WTC11 (cell line): ENCODE measurements around the gene CSK. TPM values are rescaled to one million over a fixed set of nuclear protein-coding genes. Genes with fewer than 3 reads are reported as not detected.

Experiments
- ATAC-seq: fragments of 200-7000 bp; cut with Tn5 transposase; 2 replicates; pipeline ENCODE4 v1.10.0; 2021; ENCODE audit warnings: mild to moderate bottlenecking, moderate library complexity
- CTCF ChIA-PET: fragments of 300-600 bp; sonication (Branson Sonifier 250); formaldehyde crosslinking; loops from one replicate; lab custom pipeline; 2021; ENCODE audit warnings: antibody characterized with exemption; lab: Charles Lee
- POLR2A ChIA-PET: fragments of 350-600 bp; sonication (Branson Sonifier 250); formaldehyde crosslinking; loops from one replicate; lab custom pipeline; 2021; ENCODE audit warnings: antibody characterized with exemption; lab: Charles Lee
- DNase-seq: peaks from one replicate; pipeline ENCODE4 v3.0.0; 2021; ENCODE audit warnings: low spot score
- H3K27ac Mint-ChIP-seq: 2 replicates; pipeline ENCODE4 v1.8.0; 2021; ENCODE audit warnings: mixed read lengths
- H3K27me3 Mint-ChIP-seq: 2 replicates; pipeline ENCODE4 v1.8.0; 2021; ENCODE audit warnings: low read depth, mild to moderate bottlenecking, moderate library complexity, mixed read lengths
- H3K36me3 Mint-ChIP-seq: 2 replicates; pipeline ENCODE4 v1.8.0; 2021; ENCODE audit warnings: mixed read lengths
- H3K4me1 Mint-ChIP-seq: 2 replicates; pipeline ENCODE4 v1.8.0; 2022; ENCODE audit warnings: mixed read lengths
- H3K4me3 Mint-ChIP-seq: 2 replicates; pipeline ENCODE4 v1.8.0; 2021; ENCODE audit warnings: mild to moderate bottlenecking, moderate library complexity, mixed read lengths
- H3K9me3 Mint-ChIP-seq: 2 replicates; pipeline ENCODE4 v1.8.0; 2021; ENCODE audit warnings: mixed read lengths
- CBFB ChIP-seq: sonication (generic); formaldehyde crosslinking; IDR thresholded peaks from 2 replicates; pipeline ENCODE4 v1.8.1; 2022; ENCODE audit warnings: mild to moderate bottlenecking, low read depth, missing genetic modification reagents
- CREB1 ChIP-seq: sonication (generic); formaldehyde crosslinking; IDR thresholded peaks from 2 replicates; pipeline ENCODE4 v1.8.0; 2023; ENCODE audit warnings: mild to moderate bottlenecking, missing genetic modification reagents
- ETV6 ChIP-seq: sonication (generic); formaldehyde crosslinking; IDR thresholded peaks from 2 replicates; pipeline ENCODE4 v1.8.1; 2022; ENCODE audit warnings: mild to moderate bottlenecking, missing genetic modification reagents
- GABPB1 ChIP-seq: sonication (generic); formaldehyde crosslinking; IDR thresholded peaks from 2 replicates; pipeline ENCODE4 v1.8.1; 2023; ENCODE audit warnings: mild to moderate bottlenecking, missing genetic modification reagents
- GRHL2 ChIP-seq: fragments of 250-450 bp; sonication (Bioruptor Pico); IDR thresholded peaks from 2 replicates; pipeline ENCODE4 v1.8.0; 2022; ENCODE audit warnings: mild to moderate bottlenecking, moderate library complexity; ENCODE audit not compliant: insufficient replicate concordance, severe bottlenecking
- IRF2 ChIP-seq: sonication (generic); formaldehyde crosslinking; IDR thresholded peaks from 2 replicates; pipeline ENCODE4 v1.8.0; 2022; ENCODE audit warnings: low read depth, missing genetic modification reagents, borderline replicate concordance
- JAZF1 ChIP-seq: fragments of 250-450 bp; sonication (Bioruptor Pico); IDR thresholded peaks from 2 replicates; pipeline ENCODE4 v1.9.0; 2021; ENCODE audit warnings: moderate library complexity, mild to moderate bottlenecking, inconsistent platforms
- NR3C1 ChIP-seq: sonication (generic); formaldehyde crosslinking; conservative IDR thresholded peaks from 2 replicates; pipeline ENCODE4 v1.8.1; 2023; ENCODE audit warnings: low read depth, mild to moderate bottlenecking, missing genetic modification reagents
- RELA ChIP-seq: sonication (generic); formaldehyde crosslinking; IDR thresholded peaks from 2 replicates; pipeline ENCODE4 v1.8.1; 2022; ENCODE audit warnings: missing genetic modification reagents, mild to moderate bottlenecking, borderline replicate concordance
- RORB ChIP-seq: fragments of 250-450 bp; sonication (Bioruptor Pico); IDR thresholded peaks from 2 replicates; pipeline ENCODE4 v1.9.0; 2021; ENCODE audit warnings: mild to moderate bottlenecking
- SMAD3 ChIP-seq: sonication (generic); formaldehyde crosslinking; IDR thresholded peaks from 2 replicates; pipeline ENCODE4 v1.8.0; 2022; ENCODE audit warnings: missing genetic modification reagents, mild to moderate bottlenecking, borderline replicate concordance
- ZNF219 ChIP-seq: sonication (generic); formaldehyde crosslinking; IDR thresholded peaks from 2 replicates; pipeline ENCODE4 v1.8.0; 2023; ENCODE audit warnings: missing genetic modification reagents, mild to moderate bottlenecking, borderline replicate concordance
- ZNF671 ChIP-seq: fragments of 250-450 bp; sonication (Bioruptor Pico); IDR thresholded peaks from 2 replicates; pipeline ENCODE4 v1.8.0; 2021; ENCODE audit warnings: mild to moderate bottlenecking
- total RNA-seq: library from RNA; stranded (reverse); gene quantifications from 3 replicates; pipeline ENCODE4 v1.2.3, GENCODE V29; 2021
- TF ChIP-seq, protein P1 (sequence below): sonication (generic); formaldehyde crosslinking; IDR thresholded peaks from 2 replicates; pipeline ENCODE4 v1.8.1; 2023; ENCODE audit warnings: mild to moderate bottlenecking, missing genetic modification reagents
- TF ChIP-seq, protein P2 (sequence below): sonication (generic); formaldehyde crosslinking; IDR thresholded peaks from 2 replicates; pipeline ENCODE4 v1.8.1; 2022; ENCODE audit warnings: mild to moderate bottlenecking, missing genetic modification reagents, moderate library complexity, borderline replicate concordance
- TF ChIP-seq, protein P3 (sequence below): fragments of 250-450 bp; sonication (Bioruptor Pico); conservative IDR thresholded peaks from 2 replicates; pipeline ENCODE4 v1.9.0; 2021; ENCODE audit warnings: mild to moderate bottlenecking
- TF ChIP-seq, protein P4 (sequence below): fragments of 250-450 bp; sonication (Bioruptor Pico); IDR thresholded peaks from 2 replicates; pipeline ENCODE4 v1.9.0; 2021; ENCODE audit warnings: mild to moderate bottlenecking
- TF ChIP-seq, protein P5 (sequence below): sonication (generic); formaldehyde crosslinking; IDR thresholded peaks from 2 replicates; pipeline ENCODE4 v1.8.1; 2023; ENCODE audit warnings: mild to moderate bottlenecking, missing genetic modification reagents, borderline replicate concordance
- TF ChIP-seq, protein P6 (sequence below): sonication (generic); formaldehyde crosslinking; IDR thresholded peaks from 2 replicates; pipeline ENCODE4 v1.8.0; 2022; ENCODE audit warnings: mild to moderate bottlenecking, missing genetic modification reagents
- TF ChIP-seq, protein P7 (sequence below): sonication (generic); formaldehyde crosslinking; IDR thresholded peaks from 2 replicates; pipeline ENCODE4 v1.8.1; 2022; ENCODE audit warnings: low read depth, mild to moderate bottlenecking, moderate library complexity, missing genetic modification reagents, borderline replicate concordance
- TF ChIP-seq, protein P8 (sequence below): fragments of 200-600 bp; IDR thresholded peaks from 2 replicates; pipeline ENCODE4 v1.8.0; 2022; ENCODE audit warnings: antibody characterized with exemption

The CSK gene
- total RNA-seq, 1 experiment from 2014 or later = 55.1 TPM

DNA sequence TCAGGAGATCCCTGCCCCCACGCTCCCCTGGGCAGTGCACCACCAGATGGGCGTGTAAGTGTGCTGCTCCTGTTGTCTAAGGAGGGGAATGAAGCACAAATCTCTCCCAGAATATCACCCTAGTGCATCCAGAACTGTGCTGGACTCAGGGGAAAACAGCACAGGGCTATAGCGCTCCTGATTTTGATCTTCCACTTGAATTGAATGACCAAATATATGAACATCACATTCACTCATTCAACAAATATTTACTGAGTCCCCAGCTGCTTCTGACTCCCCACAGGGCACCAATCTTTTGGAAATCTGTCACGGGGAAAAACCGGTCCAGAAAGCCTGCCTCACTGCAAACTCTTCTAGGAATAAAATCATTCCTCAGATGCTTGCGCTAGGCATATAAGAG lies 47.0 kb downstream of the CSK start:
- CTCF ChIA-PET = interaction anchor here (1.4 to 5.2 kb wide), 2 partner anchors 41 to 122 kb away, joined by 4 to 26 read pairs; no protein-coding TSS in a partner anchor

DNA sequence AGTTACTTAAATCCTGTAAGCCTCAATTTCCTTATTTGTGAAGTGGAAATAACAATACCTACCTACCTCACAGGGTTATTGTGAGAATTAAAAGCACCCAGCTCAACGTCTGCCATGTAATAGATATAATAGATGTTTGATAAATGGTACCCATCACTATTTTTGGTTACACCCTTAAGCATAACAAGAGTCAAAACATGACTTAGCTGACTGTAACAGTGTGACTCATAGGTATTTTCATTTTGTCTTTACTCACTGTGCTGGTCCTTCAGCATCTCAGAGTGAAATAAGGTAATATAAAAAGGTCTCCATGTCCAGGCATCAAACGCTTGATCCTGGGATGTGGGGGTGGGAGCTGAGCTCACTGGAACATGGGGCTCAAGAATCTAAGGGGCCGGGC lies 47.6 kb downstream of the CSK start:
- H3K9me3 Mint-ChIP-seq = no peaks in the 10 kb centered on the region
- DNase-seq (no peak), ATAC-seq (no peak)
- ChIA-PET CTCF (interaction anchor here (1.4 to 5.2 kb wide), 2 partner anchors 42 to 121 kb away, joined by 4 to 26 read pairs; no protein-coding TSS in a partner anchor), POLR2A (no interaction called here)
- TF ChIP-seq ETV6 (CRISPR knock-in tag) (no peak), GRHL2 (CRISPR knock-in tag) (no peak), JAZF1 (no peak), NR3C1 (no peak), ZNF671 (no peak), SMAD3 (CRISPR knock-in tag) (no peak)
- TF ChIP-seq, protein P1, sequence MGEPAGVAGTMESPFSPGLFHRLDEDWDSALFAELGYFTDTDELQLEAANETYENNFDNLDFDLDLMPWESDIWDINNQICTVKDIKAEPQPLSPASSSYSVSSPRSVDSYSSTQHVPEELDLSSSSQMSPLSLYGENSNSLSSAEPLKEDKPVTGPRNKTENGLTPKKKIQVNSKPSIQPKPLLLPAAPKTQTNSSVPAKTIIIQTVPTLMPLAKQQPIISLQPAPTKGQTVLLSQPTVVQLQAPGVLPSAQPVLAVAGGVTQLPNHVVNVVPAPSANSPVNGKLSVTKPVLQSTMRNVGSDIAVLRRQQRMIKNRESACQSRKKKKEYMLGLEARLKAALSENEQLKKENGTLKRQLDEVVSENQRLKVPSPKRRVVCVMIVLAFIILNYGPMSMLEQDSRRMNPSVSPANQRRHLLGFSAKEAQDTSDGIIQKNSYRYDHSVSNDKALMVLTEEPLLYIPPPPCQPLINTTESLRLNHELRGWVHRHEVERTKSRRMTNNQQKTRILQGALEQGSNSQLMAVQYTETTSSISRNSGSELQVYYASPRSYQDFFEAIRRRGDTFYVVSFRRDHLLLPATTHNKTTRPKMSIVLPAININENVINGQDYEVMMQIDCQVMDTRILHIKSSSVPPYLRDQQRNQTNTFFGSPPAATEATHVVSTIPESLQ (CRISPR knock-in tag) = no peak
- TF ChIP-seq, protein P2, sequence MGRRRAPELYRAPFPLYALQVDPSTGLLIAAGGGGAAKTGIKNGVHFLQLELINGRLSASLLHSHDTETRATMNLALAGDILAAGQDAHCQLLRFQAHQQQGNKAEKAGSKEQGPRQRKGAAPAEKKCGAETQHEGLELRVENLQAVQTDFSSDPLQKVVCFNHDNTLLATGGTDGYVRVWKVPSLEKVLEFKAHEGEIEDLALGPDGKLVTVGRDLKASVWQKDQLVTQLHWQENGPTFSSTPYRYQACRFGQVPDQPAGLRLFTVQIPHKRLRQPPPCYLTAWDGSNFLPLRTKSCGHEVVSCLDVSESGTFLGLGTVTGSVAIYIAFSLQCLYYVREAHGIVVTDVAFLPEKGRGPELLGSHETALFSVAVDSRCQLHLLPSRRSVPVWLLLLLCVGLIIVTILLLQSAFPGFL = no peak
- TF ChIP-seq, protein P3, sequence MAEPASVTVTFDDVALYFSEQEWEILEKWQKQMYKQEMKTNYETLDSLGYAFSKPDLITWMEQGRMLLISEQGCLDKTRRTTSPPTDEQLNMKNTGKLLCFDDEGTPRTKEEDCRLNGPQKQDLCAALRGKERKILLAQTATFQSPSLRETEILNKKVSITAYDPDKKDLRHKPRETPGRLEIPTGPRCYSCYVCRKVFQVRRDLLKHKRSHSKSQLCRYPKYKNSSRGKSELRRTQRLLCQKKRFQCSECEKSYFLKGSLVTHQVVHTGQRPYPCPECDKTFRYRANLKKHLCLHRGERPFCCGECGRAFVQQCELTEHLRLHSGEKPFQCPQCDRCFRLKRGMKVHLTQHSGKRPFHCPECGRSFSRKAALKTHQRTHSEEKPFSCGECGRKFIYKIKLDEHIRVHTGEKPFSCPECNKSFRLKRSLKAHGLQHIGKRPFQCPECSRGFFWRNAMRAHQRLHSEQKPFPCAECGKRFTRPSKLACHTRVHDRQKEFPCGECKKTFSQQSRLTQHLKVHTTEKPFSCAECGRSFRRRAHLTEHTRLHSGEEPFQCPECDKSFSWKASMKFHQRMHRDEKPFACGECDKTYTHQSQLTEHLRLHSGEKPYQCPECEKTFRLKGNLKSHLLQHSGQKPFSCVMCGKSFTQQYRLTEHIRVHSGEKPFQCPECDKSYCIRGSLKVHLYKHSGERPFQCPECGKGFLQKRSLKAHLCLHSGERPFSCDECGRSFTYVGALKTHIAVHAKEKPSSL (CRISPR knock-in tag) = no peak
- TF ChIP-seq, protein P4, sequence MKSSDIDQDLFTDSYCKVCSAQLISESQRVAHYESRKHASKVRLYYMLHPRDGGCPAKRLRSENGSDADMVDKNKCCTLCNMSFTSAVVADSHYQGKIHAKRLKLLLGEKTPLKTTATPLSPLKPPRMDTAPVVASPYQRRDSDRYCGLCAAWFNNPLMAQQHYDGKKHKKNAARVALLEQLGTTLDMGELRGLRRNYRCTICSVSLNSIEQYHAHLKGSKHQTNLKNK (CRISPR knock-in tag) = no peak
- TF ChIP-seq, protein P5, sequence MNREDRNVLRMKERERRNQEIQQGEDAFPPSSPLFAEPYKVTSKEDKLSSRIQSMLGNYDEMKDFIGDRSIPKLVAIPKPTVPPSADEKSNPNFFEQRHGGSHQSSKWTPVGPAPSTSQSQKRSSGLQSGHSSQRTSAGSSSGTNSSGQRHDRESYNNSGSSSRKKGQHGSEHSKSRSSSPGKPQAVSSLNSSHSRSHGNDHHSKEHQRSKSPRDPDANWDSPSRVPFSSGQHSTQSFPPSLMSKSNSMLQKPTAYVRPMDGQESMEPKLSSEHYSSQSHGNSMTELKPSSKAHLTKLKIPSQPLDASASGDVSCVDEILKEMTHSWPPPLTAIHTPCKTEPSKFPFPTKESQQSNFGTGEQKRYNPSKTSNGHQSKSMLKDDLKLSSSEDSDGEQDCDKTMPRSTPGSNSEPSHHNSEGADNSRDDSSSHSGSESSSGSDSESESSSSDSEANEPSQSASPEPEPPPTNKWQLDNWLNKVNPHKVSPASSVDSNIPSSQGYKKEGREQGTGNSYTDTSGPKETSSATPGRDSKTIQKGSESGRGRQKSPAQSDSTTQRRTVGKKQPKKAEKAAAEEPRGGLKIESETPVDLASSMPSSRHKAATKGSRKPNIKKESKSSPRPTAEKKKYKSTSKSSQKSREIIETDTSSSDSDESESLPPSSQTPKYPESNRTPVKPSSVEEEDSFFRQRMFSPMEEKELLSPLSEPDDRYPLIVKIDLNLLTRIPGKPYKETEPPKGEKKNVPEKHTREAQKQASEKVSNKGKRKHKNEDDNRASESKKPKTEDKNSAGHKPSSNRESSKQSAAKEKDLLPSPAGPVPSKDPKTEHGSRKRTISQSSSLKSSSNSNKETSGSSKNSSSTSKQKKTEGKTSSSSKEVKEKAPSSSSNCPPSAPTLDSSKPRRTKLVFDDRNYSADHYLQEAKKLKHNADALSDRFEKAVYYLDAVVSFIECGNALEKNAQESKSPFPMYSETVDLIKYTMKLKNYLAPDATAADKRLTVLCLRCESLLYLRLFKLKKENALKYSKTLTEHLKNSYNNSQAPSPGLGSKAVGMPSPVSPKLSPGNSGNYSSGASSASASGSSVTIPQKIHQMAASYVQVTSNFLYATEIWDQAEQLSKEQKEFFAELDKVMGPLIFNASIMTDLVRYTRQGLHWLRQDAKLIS (CRISPR knock-in tag) = no peak
- peaks cover 44% of the 10 kb centered on the region for H3K27me3 Mint-ChIP-seq
- peaks cover 7% of the 10 kb centered on the region for H3K4me1 Mint-ChIP-seq
- no peaks in the 10 kb centered on the region for H3K36me3 Mint-ChIP-seq
- no peak overlapping the region for H3K4me3 Mint-ChIP-seq
- no peak overlapping the region for H3K27ac Mint-ChIP-seq

More for the DNA sequence above, 47.0 kb downstream of the CSK start:
- Mint-ChIP-seq H3K27me3 (peaks cover 51% of the 10 kb centered on the region), H3K9me3 (no peaks in the 10 kb centered on the region), H3K4me3 (no peak overlapping the region), H3K27ac (no peak overlapping the region), H3K4me1 (peaks cover 7% of the 10 kb centered on the region), H3K36me3 (no peaks in the 10 kb centered on the region)
- no peak for DNase-seq
- POLR2A ChIA-PET = no interaction called here
- ATAC-seq = no peak
- TF ChIP-seq IRF2 (CRISPR knock-in tag) (no peak), RELA (CRISPR knock-in tag) (no peak), ZNF219 (CRISPR knock-in tag) (no peak), GABPB1 (CRISPR knock-in tag) (no peak), CBFB (CRISPR knock-in tag) (no peak), CREB1 (CRISPR knock-in tag) (no peak), RORB (CRISPR knock-in tag) (no peak)
- TF ChIP-seq, protein P6, sequence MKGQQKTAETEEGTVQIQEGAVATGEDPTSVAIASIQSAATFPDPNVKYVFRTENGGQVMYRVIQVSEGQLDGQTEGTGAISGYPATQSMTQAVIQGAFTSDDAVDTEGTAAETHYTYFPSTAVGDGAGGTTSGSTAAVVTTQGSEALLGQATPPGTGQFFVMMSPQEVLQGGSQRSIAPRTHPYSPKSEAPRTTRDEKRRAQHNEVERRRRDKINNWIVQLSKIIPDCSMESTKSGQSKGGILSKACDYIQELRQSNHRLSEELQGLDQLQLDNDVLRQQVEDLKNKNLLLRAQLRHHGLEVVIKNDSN (CRISPR knock-in tag) = no peak
- TF ChIP-seq, protein P7, sequence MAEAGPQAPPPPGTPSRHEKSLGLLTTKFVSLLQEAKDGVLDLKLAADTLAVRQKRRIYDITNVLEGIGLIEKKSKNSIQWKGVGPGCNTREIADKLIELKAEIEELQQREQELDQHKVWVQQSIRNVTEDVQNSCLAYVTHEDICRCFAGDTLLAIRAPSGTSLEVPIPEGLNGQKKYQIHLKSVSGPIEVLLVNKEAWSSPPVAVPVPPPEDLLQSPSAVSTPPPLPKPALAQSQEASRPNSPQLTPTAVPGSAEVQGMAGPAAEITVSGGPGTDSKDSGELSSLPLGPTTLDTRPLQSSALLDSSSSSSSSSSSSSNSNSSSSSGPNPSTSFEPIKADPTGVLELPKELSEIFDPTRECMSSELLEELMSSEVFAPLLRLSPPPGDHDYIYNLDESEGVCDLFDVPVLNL (CRISPR knock-in tag) = no peak
- TF ChIP-seq, protein P8, sequence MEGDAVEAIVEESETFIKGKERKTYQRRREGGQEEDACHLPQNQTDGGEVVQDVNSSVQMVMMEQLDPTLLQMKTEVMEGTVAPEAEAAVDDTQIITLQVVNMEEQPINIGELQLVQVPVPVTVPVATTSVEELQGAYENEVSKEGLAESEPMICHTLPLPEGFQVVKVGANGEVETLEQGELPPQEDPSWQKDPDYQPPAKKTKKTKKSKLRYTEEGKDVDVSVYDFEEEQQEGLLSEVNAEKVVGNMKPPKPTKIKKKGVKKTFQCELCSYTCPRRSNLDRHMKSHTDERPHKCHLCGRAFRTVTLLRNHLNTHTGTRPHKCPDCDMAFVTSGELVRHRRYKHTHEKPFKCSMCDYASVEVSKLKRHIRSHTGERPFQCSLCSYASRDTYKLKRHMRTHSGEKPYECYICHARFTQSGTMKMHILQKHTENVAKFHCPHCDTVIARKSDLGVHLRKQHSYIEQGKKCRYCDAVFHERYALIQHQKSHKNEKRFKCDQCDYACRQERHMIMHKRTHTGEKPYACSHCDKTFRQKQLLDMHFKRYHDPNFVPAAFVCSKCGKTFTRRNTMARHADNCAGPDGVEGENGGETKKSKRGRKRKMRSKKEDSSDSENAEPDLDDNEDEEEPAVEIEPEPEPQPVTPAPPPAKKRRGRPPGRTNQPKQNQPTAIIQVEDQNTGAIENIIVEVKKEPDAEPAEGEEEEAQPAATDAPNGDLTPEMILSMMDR = no peak
